Karpas-422 (cell line): ENCODE data around the gene IL18RAP. TPM values are rescaled to one million over a fixed set of nuclear protein-coding genes. Genes with fewer than 3 reads are reported as not detected.

Experiments
- DNase-seq: peaks from one replicate; pipeline ENCODE4 v3.0.0-alpha.2; 2015
- H2AFZ ChIP-seq: fragments of 200-600 bp; sonication (generic); 2 replicates; pipeline ENCODE4 v1.6.1; 2014; ENCODE audit warnings: antibody characterized with exemption, low read length, mixed read lengths
- H3K27ac ChIP-seq: fragments of 200-600 bp; sonication (generic); 2 replicates; pipeline ENCODE4 v1.5.1; 2014; ENCODE audit warnings: mild to moderate bottlenecking, low read length, moderate library complexity
- H3K27me3 ChIP-seq: fragments of 200-600 bp; sonication (generic); 2 replicates; pipeline ENCODE4 v1.6.1; 2014; ENCODE audit warnings: low read length, mixed read lengths
- H3K36me3 ChIP-seq: fragments of 200-600 bp; sonication (generic); 2 replicates; pipeline ENCODE4 v1.6.1; 2014; ENCODE audit warnings: low read length, mixed read lengths; ENCODE audit not compliant: insufficient read depth
- H3K4me1 ChIP-seq: fragments of 200-600 bp; sonication (generic); 2 replicates; pipeline ENCODE4 v1.6.1; 2014; ENCODE audit warnings: mild to moderate bottlenecking, low read length, mixed read lengths
- H3K4me2 ChIP-seq: fragments of 200-600 bp; sonication (generic); 2 replicates; pipeline ENCODE4 v1.6.1; 2014; ENCODE audit warnings: low read length, low read depth, mild to moderate bottlenecking; ENCODE audit not compliant: poor library complexity, severe bottlenecking
- H3K4me3 ChIP-seq: fragments of 200-600 bp; sonication (generic); 2 replicates; pipeline ENCODE4 v1.5.1; 2014; ENCODE audit warnings: mild to moderate bottlenecking, antibody characterized with exemption, low read length, mixed read lengths
- H3K79me2 ChIP-seq: fragments of 200-600 bp; sonication (generic); 2 replicates; pipeline ENCODE4 v1.6.1; 2014; ENCODE audit warnings: mild to moderate bottlenecking, low read length, mixed read lengths
- H3K9ac ChIP-seq: fragments of 200-600 bp; sonication (generic); 2 replicates; pipeline ENCODE4 v1.6.0; 2014; ENCODE audit warnings: low read length
- H3K9me2 ChIP-seq: fragments of 200-600 bp; sonication (generic), shearing (Covaris generic); replicated peaks from 2 replicates; pipeline ENCODE4 v1.6.0; 2014; ENCODE audit warnings: mild to moderate bottlenecking, low read length, moderate library complexity; ENCODE audit not compliant: insufficient read depth
- H3K9me3 ChIP-seq: fragments of 300-700, 200-600 bp; sonication (generic); 2 replicates; pipeline ENCODE4 v1.6.1; 2014; ENCODE audit warnings: low read length, mixed read lengths
- H4K20me1 ChIP-seq: fragments of 200-600 bp; sonication (generic); 2 replicates; pipeline ENCODE4 v1.6.1; 2014; ENCODE audit warnings: mild to moderate bottlenecking, antibody characterized with exemption, low read length, low read depth; ENCODE audit not compliant: insufficient read depth
- total RNA-seq: library from RNA; depleted of rRNA; stranded (reverse); fragments of >200 nt; shearing (Covaris generic); gene quantifications from 2 replicates; pipeline ENCODE4 v1.2.3, GENCODE V29; 2014; ENCODE audit warnings: low replicate concordance

Gene IL18RAP
- total RNA-seq, 1 experiment from 2014 or later: 4.4 TPM

- Histone ChIP-seq H3K4me1 (peaks cover 11% of the 10 kb centered on the region), H3K27ac (no peak overlapping the region), H3K9me3 (0 out of 2 replicates have a peak, but pooled peaks cover 3% of the 10 kb centered on the region), H3K4me3 (no peak overlapping the region), H3K27me3 (peaks cover 3% of the 10 kb centered on the region; the same call in 1 of the 2 replicates), H2AFZ (no peak overlapping the region), H3K36me3 (no peaks in the 10 kb centered on the region), H3K9me2 (no peaks in the 10 kb centered on the region), H4K20me1 (no peaks in the 10 kb centered on the region), H3K9ac (no peak overlapping the region), H3K79me2 (no peaks in the 10 kb centered on the region), H3K4me2 (no peak overlapping the region)
- no peak for DNase-seq
Measured at GRCh38 chr2:102410952-102411351, 12.0 kb upstream of the IL18RAP start.

DNA sequence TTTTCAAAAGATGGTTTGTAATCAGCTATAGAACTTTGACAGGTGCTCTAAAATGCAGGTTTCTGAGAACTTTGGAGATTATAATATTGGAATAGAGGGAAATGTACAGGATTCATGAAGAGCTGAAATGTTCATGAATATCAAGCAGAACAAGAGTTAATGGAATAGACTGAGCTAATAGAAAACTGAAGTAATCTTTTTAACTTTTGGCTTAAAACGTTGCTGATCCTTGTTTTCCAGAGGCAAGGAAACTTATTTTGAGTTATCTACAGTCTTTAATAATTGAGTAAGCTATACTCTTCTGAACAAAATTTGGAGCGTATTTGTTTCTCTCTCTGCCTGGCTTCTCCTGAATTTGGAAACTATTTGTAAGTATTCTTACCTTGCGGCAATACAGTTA, 10.8 kb upstream of the IL18RAP start:
- Histone ChIP-seq H2AFZ (no peak overlapping the region), H3K4me2 (no peak overlapping the region), H3K79me2 (no peaks in the 10 kb centered on the region), H3K9me2 (no peaks in the 10 kb centered on the region), H3K27ac (no peak overlapping the region), H3K4me1 (peaks cover 12% of the 10 kb centered on the region), H3K9ac (no peak overlapping the region), H3K4me3 (no peak overlapping the region), H4K20me1 (no peaks in the 10 kb centered on the region), H3K27me3 (peaks cover 3% of the 10 kb centered on the region; the same call in 1 of the 2 replicates), H3K9me3 (0 out of 2 replicates have a peak, but pooled peaks cover 3% of the 10 kb centered on the region), H3K36me3 (no peaks in the 10 kb centered on the region)
- no peak for DNase-seq

DNA sequence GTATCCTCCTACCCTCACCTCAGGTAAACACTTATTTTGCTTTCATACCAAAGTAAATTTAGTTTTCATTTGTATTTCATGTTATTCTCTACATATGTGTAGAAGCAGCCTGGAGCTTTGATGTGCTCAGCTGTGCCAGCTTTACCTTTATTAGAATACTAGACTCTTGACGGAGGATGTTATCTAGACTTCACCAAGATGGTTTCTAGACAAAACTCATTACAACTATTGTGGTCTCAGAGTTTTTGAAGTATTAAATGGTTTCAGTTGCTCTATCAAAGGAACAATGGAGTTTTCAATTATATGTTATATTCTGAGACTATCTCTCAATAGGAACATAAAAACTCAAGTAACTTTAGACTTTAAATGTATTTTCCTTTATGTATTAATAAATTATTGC, 5.0 kb upstream of the IL18RAP start:
- Histone ChIP-seq H4K20me1 (no peaks in the 10 kb centered on the region), H2AFZ (no peak overlapping the region), H3K4me3 (no peak overlapping the region), H3K9me2 (no peaks in the 10 kb centered on the region), H3K4me1 (peaks cover 15% of the 10 kb centered on the region), H3K27ac (no peak overlapping the region), H3K27me3 (no peaks in the 10 kb centered on the region; the same call in 1 of the 2 replicates), H3K79me2 (no peaks in the 10 kb centered on the region), H3K9ac (no peak overlapping the region), H3K9me3 (no peaks in the 10 kb centered on the region), H3K4me2 (no peak overlapping the region), H3K36me3 (no peaks in the 10 kb centered on the region)
- no peak for DNase-seq

GRCh38 chr2:102418421-102418961, 4.5 kb upstream of the IL18RAP start:
- H3K9me2 ChIP-seq: no peaks in the 10 kb centered on the region
- H3K9me3 ChIP-seq: no peaks in the 10 kb centered on the region
- no peak overlapping the region for H3K9ac ChIP-seq
- no peaks in the 10 kb centered on the region; the same call in 1 of the 2 replicates for H3K27me3 ChIP-seq
- peaks cover 15% of the 10 kb centered on the region for H3K4me1 ChIP-seq
- H3K36me3 ChIP-seq: no peaks in the 10 kb centered on the region
- no peaks in the 10 kb centered on the region for H3K79me2 ChIP-seq
- no peak overlapping the region for H3K4me3 ChIP-seq
- DNase-seq: no peak
- no peaks in the 10 kb centered on the region for H4K20me1 ChIP-seq
- no peak overlapping the region for H2AFZ ChIP-seq
- no peak overlapping the region for H3K4me2 ChIP-seq
- no peak overlapping the region; the same call in 1 of the 2 replicates for H3K27ac ChIP-seq

- H3K9me2 ChIP-seq: no peaks in the 10 kb centered on the region
- no peaks in the 10 kb centered on the region for H3K36me3 ChIP-seq
- H3K4me2 ChIP-seq: no peak overlapping the region
- no peak overlapping the region for H3K9ac ChIP-seq
- H2AFZ ChIP-seq: no peak overlapping the region
- H3K79me2 ChIP-seq: no peaks in the 10 kb centered on the region
- no peaks in the 10 kb centered on the region for H4K20me1 ChIP-seq
- no peak for DNase-seq
- H3K27me3 ChIP-seq: no peaks in the 10 kb centered on the region
- H3K27ac ChIP-seq: no peak overlapping the region
- peaks cover 11% of the 10 kb centered on the region for H3K4me1 ChIP-seq
- no peak overlapping the region for H3K4me3 ChIP-seq
- H3K9me3 ChIP-seq: no peaks in the 10 kb centered on the region
Measured at GRCh38 chr2:102420290-102420689, 2.7 kb upstream of the IL18RAP start.

DNA sequence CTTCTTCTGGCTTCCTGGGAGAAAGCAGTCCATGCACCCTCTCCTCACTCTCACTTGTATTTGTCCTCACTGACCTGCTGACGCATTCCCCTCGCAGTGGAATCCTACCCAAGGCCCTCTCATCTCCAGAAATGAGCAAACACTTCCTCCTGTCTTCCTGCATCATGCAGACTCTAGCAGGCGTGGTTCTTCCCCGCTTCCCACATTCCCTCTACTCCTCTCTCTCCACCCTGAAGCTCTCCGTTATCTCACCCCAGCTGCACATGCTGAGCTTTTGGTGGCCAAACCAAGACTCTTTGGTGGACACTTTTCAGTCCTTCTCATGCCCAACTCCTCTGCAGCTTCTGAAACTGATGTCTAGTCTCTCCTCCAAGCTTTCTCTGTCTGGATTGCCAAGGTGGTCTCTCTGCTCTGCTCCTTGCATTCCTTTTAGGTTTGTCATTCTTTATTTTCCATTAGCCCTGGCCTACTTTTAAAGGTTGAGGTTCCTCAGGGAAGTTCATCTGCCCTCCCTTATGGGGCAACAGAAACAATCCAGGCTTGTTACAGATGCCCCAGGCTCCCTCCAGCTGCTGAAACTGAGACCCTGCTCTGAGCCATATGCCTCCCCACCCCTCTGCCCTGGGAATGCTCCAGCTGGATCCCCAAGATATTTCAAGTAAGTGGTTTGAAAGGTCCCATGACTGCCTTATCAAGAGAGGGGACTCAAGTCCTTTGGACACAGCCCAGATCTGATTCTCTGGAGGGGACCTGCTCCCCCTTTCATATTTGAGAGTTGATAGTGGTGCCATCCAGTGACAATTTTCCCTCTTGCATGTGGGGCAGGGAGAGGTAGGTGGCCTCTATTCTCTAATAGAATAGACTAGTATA, 835 bp upstream of the IL18RAP start:
- no peak overlapping the region for H3K9ac ChIP-seq
- H2AFZ ChIP-seq: no peak overlapping the region
- no peaks in the 10 kb centered on the region for H3K79me2 ChIP-seq
- no peak overlapping the region for H3K4me3 ChIP-seq
- no peaks in the 10 kb centered on the region for H3K9me3 ChIP-seq
- H4K20me1 ChIP-seq: no peaks in the 10 kb centered on the region
- no peak overlapping the region for H3K27ac ChIP-seq
- no peak overlapping the region for H3K4me2 ChIP-seq
- no peak for DNase-seq
- peaks cover 4% of the 10 kb centered on the region; the same call in 1 of the 2 replicates for H3K4me1 ChIP-seq
- no peaks in the 10 kb centered on the region for H3K27me3 ChIP-seq
- no peaks in the 10 kb centered on the region for H3K36me3 ChIP-seq
- H3K9me2 ChIP-seq: no peaks in the 10 kb centered on the region

DNA sequence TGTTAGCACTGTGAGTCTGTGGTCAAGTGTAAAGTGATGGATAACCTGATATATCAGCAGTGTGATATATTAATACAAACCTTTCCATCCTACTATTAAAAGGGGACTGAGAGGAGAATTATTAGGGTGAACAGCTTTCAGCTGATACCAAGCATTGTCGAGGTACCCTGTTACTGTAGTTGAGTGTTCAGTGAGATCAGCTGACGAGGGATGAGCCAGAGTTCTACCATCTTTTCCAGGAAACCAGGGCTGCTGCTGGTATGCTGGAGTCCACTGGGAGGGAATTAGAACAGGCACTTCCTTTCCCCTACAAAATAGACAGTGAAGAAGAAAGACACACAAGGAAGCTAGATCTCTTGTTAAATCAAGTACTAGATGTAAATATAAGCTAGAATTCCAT, 408 bp downstream of the IL18RAP start:
- Histone ChIP-seq H3K9ac (no peak overlapping the region), H3K4me1 (peaks cover 3% of the 10 kb centered on the region; the same call in 1 of the 2 replicates), H3K36me3 (no peaks in the 10 kb centered on the region), H3K27me3 (no peaks in the 10 kb centered on the region), H3K4me3 (no peak overlapping the region), H4K20me1 (no peaks in the 10 kb centered on the region), H3K9me3 (no peaks in the 10 kb centered on the region), H2AFZ (no peak overlapping the region), H3K4me2 (no peak overlapping the region), H3K27ac (no peak overlapping the region), H3K79me2 (no peaks in the 10 kb centered on the region), H3K9me2 (no peaks in the 10 kb centered on the region)
- no peak for DNase-seq

GRCh38 chr2:102424754-102425153, 1.8 kb downstream of the IL18RAP start:
- no peak overlapping the region for H3K4me2 ChIP-seq
- H2AFZ ChIP-seq: no peak overlapping the region
- no peak overlapping the region for H3K4me3 ChIP-seq
- H3K27me3 ChIP-seq: no peaks in the 10 kb centered on the region
- H3K4me1 ChIP-seq: no peaks in the 10 kb centered on the region; the same call in 1 of the 2 replicates
- no peaks in the 10 kb centered on the region for H3K9me2 ChIP-seq
- no peaks in the 10 kb centered on the region for H3K9me3 ChIP-seq
- DNase-seq: no peak
- no peaks in the 10 kb centered on the region for H3K36me3 ChIP-seq
- no peaks in the 10 kb centered on the region for H4K20me1 ChIP-seq
- no peak overlapping the region for H3K27ac ChIP-seq
- no peaks in the 10 kb centered on the region for H3K79me2 ChIP-seq
- no peak overlapping the region for H3K9ac ChIP-seq
